Measurements from ENCODE around the gene EARS2.
"Not testable (repeated sequence)": the region's sequence is repeated elsewhere in the genome, so short reads cannot be mapped to it uniquely, and the experiment has no call there.

The EARS2 gene

DNA sequence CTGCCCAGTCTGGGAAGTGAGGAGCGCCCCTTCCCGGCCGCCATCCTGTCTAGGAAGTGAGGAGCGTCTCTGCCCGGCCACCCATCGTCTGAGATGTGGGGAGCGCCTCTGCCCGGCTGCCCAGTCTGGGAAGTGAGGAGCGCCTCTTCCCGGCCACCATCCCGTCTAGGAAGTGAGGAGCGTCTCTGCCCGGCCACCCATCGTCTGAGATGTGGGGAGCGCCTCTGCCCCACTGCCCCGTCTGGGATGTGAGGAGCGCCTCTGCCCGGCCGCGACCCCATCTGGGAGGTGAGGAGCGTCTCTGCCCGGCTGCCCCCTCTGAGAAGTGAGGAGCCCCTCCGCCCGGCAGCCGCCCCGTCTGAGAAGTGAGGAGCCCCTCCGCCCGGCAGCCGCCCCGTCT, 26.1 kb upstream of the EARS2 start:
- peaks cover 52 to 66% of the 10 kb centered on the region in 2 donors for H3K36me3 ChIP-seq (ENCODE audit: control insufficient read depth in 2 of 2, insufficient read depth in 2 of 2, low read length in 2 of 2)
- not testable (repeated sequence) for H3K27ac ChIP-seq (ENCODE audit: low read depth in 2 of 2, low read length in 2 of 2); H3K27me3 ChIP-seq (ENCODE audit: control insufficient read depth in 2 of 2, insufficient read depth in 2 of 2, low read length in 2 of 2); H3K4me1 ChIP-seq (ENCODE audit: control insufficient read depth in 2 of 2, insufficient read depth in 2 of 2, low read length in 2 of 2); H3K9ac ChIP-seq (ENCODE audit: low read depth in 1 of 2, low read length in 2 of 2); H3K4me3 ChIP-seq (ENCODE audit: low read length in 2 of 2); H3K9me3 ChIP-seq (ENCODE audit: control insufficient read depth in 2 of 2, low read length in 2 of 2)

DNA sequence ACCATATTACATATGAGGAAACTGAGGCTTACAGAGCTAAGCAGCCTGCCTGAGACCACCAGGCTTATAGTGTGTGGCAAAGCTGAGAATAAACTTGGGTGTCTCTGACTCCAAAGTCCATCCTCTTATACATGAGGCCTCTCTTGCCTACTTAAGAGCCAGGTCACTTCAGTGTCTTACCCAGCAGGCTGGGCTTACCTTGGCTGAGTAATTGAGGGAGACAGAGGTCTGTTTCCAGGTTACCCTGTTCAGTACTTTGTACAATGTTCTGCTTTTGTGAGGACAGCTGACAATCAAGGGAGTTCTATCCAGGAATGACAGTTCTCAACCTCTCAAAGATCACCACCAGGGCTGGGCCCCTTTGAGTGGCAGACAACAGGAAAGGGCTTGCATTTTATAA, 24.6 kb upstream of the EARS2 start:
- H3K9ac ChIP-seq (ENCODE audit: low read depth in 1 of 2, low read length in 2 of 2) = no peak overlapping the region
- no peaks in the 10 kb centered on the region for H3K9me3 ChIP-seq (ENCODE audit: control insufficient read depth in 2 of 2, low read length in 2 of 2)
- H3K27me3 ChIP-seq (ENCODE audit: control insufficient read depth in 2 of 2, insufficient read depth in 2 of 2, low read length in 2 of 2) = no peaks in the 10 kb centered on the region
- peaks cover 42 to 55% of the 10 kb centered on the region in 2 donors for H3K36me3 ChIP-seq (ENCODE audit: control insufficient read depth in 2 of 2, insufficient read depth in 2 of 2, low read length in 2 of 2)
- no peaks in the 10 kb centered on the region for H3K4me1 ChIP-seq (ENCODE audit: control insufficient read depth in 2 of 2, insufficient read depth in 2 of 2, low read length in 2 of 2)
- H3K27ac ChIP-seq (ENCODE audit: low read depth in 2 of 2, low read length in 2 of 2) = no peak overlapping the region
- H3K4me3 ChIP-seq (ENCODE audit: low read length in 2 of 2) = no peak overlapping the region

DNA sequence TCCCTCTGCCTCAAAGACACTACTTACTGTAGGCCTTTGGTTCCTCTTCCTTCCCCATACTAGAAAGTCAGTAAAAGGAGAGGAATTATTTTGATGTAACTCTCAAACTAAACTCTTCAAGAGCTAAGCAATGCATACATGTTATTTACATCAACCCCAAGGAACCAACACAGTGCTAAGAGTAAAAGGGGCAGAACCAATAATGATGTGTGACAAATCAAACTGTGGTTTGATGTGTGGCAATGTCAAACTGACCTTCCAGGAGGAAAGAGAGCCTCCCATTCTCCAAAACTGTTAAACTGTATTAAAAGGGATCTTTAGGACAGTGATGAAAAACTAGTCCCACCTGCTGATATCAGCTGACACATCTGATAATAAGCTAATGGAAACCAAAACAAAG, 23.2 kb upstream of the EARS2 start:
- Histone ChIP-seq H3K27ac (ENCODE audit: low read depth in 2 of 2, low read length in 2 of 2) (no peak overlapping the region), H3K4me3 (ENCODE audit: low read length in 2 of 2) (no peak overlapping the region), H3K9me3 (ENCODE audit: control insufficient read depth in 2 of 2, low read length in 2 of 2) (no peaks in the 10 kb centered on the region), H3K36me3 (ENCODE audit: control insufficient read depth in 2 of 2, insufficient read depth in 2 of 2, low read length in 2 of 2) (peaks cover 33 to 46% of the 10 kb centered on the region in 2 donors), H3K27me3 (ENCODE audit: control insufficient read depth in 2 of 2, insufficient read depth in 2 of 2, low read length in 2 of 2) (no peaks in the 10 kb centered on the region), H3K9ac (ENCODE audit: low read depth in 1 of 2, low read length in 2 of 2) (no peak overlapping the region), H3K4me1 (ENCODE audit: control insufficient read depth in 2 of 2, insufficient read depth in 2 of 2, low read length in 2 of 2) (no peaks in the 10 kb centered on the region)

DNA sequence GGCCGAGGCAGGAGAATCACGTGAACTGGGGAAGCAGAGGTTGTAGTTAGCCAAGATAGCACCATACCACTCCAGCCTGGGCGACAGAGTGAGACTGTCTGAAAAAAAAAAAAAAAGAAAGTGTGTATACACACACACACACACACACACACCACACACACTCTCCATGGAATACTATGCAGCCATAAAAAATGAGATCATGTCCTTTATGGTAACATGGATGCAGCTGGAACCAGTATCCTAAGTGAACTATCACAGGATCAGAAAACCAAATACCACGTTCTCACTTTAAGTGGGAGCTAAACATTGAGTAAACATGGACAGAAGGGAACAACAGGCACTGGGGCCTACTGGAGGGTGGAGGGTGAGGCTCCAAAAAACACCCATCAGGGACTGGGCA, 22.2 kb upstream of the EARS2 start:
- Histone ChIP-seq H3K9me3 (ENCODE audit: control insufficient read depth in 2 of 2, low read length in 2 of 2) (no peaks in the 10 kb centered on the region), H3K36me3 (ENCODE audit: control insufficient read depth in 2 of 2, insufficient read depth in 2 of 2, low read length in 2 of 2) (peaks cover 23 to 39% of the 10 kb centered on the region in 2 donors), H3K27me3 (ENCODE audit: control insufficient read depth in 2 of 2, insufficient read depth in 2 of 2, low read length in 2 of 2) (no peaks in the 10 kb centered on the region), H3K4me1 (ENCODE audit: control insufficient read depth in 2 of 2, insufficient read depth in 2 of 2, low read length in 2 of 2) (no peaks in the 10 kb centered on the region), H3K9ac (ENCODE audit: low read depth in 1 of 2, low read length in 2 of 2) (no peak overlapping the region), H3K4me3 (ENCODE audit: low read length in 2 of 2) (no peak overlapping the region), H3K27ac (ENCODE audit: low read depth in 2 of 2, low read length in 2 of 2) (no peak overlapping the region)

DNA sequence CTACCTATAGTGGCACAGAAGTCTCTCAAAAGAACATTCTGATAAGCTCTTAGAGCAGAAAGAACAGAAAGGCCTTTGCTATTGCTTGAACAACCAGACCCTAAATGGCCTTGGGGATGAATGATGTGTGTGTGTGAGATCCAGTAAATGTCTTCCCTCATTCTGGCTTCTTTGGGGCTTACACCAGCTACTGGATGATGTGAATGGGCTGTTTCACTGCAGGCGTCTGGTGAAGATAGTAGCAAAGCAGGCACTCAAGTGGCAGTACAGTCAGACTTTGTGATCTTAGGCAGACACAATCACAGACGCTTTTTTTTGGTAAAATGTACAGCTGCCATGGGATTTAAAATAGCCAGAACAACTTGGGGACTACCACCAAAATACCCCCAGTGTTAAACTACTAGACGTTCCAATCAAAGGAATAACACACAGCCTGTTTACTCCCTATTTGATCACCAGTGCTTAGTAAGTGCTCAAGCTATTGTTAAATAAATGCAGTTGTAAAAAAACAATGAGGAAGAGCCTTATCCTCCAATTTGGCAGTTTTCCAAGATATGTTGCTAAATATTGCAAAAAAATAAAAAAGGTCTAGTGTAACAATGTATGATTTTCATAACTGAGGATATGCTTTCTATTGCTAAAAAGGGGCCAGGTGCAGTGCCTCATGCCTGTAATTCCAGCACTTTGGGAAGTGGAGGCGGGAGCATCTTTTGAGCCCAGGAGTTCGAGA, 21.1 kb upstream of the EARS2 start:
- Histone ChIP-seq H3K27me3 (ENCODE audit: control insufficient read depth in 2 of 2, insufficient read depth in 2 of 2, low read length in 2 of 2) (no peaks in the 10 kb centered on the region), H3K27ac (ENCODE audit: low read depth in 2 of 2, low read length in 2 of 2) (no peak overlapping the region), H3K9me3 (ENCODE audit: control insufficient read depth in 2 of 2, low read length in 2 of 2) (no peaks in the 10 kb centered on the region), H3K9ac (ENCODE audit: low read depth in 1 of 2, low read length in 2 of 2) (no peak overlapping the region), H3K4me1 (ENCODE audit: control insufficient read depth in 2 of 2, insufficient read depth in 2 of 2, low read length in 2 of 2) (no peaks in the 10 kb centered on the region), H3K36me3 (ENCODE audit: control insufficient read depth in 2 of 2, insufficient read depth in 2 of 2, low read length in 2 of 2) (peaks cover 20 to 44% of the 10 kb centered on the region in 2 donors), H3K4me3 (ENCODE audit: low read length in 2 of 2) (no peak overlapping the region)

DNA sequence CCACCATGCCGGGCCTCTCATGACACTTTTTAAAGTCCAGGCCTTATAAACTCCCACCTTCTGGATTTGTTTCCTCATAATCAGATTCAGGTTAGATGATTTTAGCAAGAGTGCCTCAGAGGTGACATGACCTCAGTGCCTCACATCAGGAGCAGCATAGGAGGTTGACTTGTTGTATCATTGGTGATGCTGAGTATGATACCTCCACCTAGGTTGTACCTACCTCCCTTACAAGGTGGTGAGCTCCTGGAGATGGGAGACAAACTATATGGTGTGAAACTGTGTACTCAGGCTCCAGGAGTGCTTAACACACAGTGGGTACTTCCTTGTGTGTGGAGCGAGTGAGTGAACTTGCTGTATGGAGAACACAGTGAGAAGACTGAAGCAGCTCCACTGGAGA, 20.3 kb upstream of the EARS2 start:
- Histone ChIP-seq H3K27me3 (ENCODE audit: control insufficient read depth in 2 of 2, insufficient read depth in 2 of 2, low read length in 2 of 2) (no peaks in the 10 kb centered on the region), H3K4me1 (ENCODE audit: control insufficient read depth in 2 of 2, insufficient read depth in 2 of 2, low read length in 2 of 2) (no peaks in the 10 kb centered on the region), H3K9me3 (ENCODE audit: control insufficient read depth in 2 of 2, low read length in 2 of 2) (no peaks in the 10 kb centered on the region), H3K27ac (ENCODE audit: low read depth in 2 of 2, low read length in 2 of 2) (no peak overlapping the region), H3K4me3 (ENCODE audit: low read length in 2 of 2) (no peak overlapping the region), H3K36me3 (ENCODE audit: control insufficient read depth in 2 of 2, insufficient read depth in 2 of 2, low read length in 2 of 2) (peaks cover 23 to 48% of the 10 kb centered on the region in 2 donors), H3K9ac (ENCODE audit: low read depth in 1 of 2, low read length in 2 of 2) (no peak overlapping the region)

DNA sequence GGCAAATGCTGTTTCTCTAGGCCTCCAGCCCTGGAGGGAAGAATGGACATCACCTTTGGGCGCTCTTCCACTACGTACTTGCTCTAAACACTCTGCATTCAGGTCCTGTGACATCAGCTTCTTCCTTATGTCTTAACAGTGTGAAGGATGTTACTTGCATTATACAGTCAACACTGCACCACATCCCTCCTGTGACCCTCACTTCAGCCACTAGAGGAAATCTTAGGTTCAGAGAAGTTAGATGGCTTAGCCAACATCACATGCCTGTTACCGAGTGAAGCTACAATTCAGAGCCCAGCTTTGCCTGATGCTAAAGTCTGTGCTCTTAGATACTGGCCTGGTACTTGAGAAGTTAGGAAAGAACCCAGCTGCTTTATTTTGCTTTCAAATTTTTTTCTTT, 18.7 kb upstream of the EARS2 start:
- no peak overlapping the region for H3K27ac ChIP-seq (ENCODE audit: low read depth in 2 of 2, low read length in 2 of 2)
- H3K9ac ChIP-seq (ENCODE audit: low read depth in 1 of 2, low read length in 2 of 2) = no peak overlapping the region
- H3K36me3 ChIP-seq (ENCODE audit: control insufficient read depth in 2 of 2, insufficient read depth in 2 of 2, low read length in 2 of 2) = peaks cover 29 to 47% of the 10 kb centered on the region in 2 donors
- no peaks in the 10 kb centered on the region for H3K4me1 ChIP-seq (ENCODE audit: control insufficient read depth in 2 of 2, insufficient read depth in 2 of 2, low read length in 2 of 2)
- no peak overlapping the region for H3K4me3 ChIP-seq (ENCODE audit: low read length in 2 of 2)
- H3K27me3 ChIP-seq (ENCODE audit: control insufficient read depth in 2 of 2, insufficient read depth in 2 of 2, low read length in 2 of 2) = no peaks in the 10 kb centered on the region
- H3K9me3 ChIP-seq (ENCODE audit: control insufficient read depth in 2 of 2, low read length in 2 of 2) = no peaks in the 10 kb centered on the region

DNA sequence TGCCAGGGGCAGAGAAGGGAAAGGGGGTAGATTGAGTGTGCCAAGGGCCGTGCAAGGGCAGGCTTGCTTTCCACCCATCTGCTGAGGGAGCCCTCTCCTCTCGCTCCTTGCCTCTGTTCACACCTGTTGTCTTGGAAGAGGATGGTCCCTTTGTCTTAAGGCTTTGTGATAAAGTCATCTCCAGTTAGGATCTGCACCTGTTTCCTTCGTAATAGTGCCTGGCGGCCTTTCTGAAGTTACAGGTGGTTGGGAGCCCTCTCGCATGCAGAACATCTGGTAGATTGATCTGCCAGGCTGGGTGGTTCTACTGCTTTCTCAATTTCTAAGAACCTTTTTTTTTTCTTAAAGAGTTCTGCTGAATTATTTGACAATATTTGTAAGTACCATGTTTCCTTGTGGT, 16.7 kb upstream of the EARS2 start:
- Histone ChIP-seq H3K4me3 (ENCODE audit: low read length in 2 of 2) (no peak overlapping the region), H3K4me1 (ENCODE audit: control insufficient read depth in 2 of 2, insufficient read depth in 2 of 2, low read length in 2 of 2) (no peaks in the 10 kb centered on the region), H3K36me3 (ENCODE audit: control insufficient read depth in 2 of 2, insufficient read depth in 2 of 2, low read length in 2 of 2) (peaks cover 30 to 44% of the 10 kb centered on the region in 2 donors), H3K9me3 (ENCODE audit: control insufficient read depth in 2 of 2, low read length in 2 of 2) (no peaks in the 10 kb centered on the region), H3K27me3 (ENCODE audit: control insufficient read depth in 2 of 2, insufficient read depth in 2 of 2, low read length in 2 of 2) (no peaks in the 10 kb centered on the region), H3K27ac (ENCODE audit: low read depth in 2 of 2, low read length in 2 of 2) (no peak overlapping the region), H3K9ac (ENCODE audit: low read depth in 1 of 2, low read length in 2 of 2) (no peak overlapping the region)

DNA sequence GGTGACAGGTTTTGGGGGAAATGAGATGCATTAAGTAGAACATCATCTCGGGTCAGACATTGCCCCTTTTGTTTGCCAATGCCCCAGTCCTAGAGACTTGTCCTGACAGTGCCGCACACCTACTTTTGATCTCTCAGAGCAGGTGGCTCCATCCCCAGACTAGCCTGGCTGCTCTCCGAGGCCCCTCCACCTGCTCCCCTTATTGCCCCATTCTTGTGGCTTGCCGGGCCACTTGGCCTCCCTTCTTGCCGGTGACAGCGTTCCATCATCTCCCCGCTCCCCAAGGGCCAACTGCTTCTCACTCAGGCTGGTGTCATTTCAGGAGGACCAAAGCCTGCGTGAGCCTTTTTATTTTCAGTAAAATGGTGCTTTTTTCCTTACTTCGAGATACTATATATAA, 15.2 kb upstream of the EARS2 start:
- peaks cover 37 to 49% of the 10 kb centered on the region in 2 donors for H3K36me3 ChIP-seq (ENCODE audit: control insufficient read depth in 2 of 2, insufficient read depth in 2 of 2, low read length in 2 of 2)
- H3K9me3 ChIP-seq (ENCODE audit: control insufficient read depth in 2 of 2, low read length in 2 of 2) = no peaks in the 10 kb centered on the region
- H3K4me1 ChIP-seq (ENCODE audit: control insufficient read depth in 2 of 2, insufficient read depth in 2 of 2, low read length in 2 of 2) = no peaks in the 10 kb centered on the region
- H3K27ac ChIP-seq (ENCODE audit: low read depth in 2 of 2, low read length in 2 of 2) = no peak overlapping the region
- H3K9ac ChIP-seq (ENCODE audit: low read depth in 1 of 2, low read length in 2 of 2) = no peak overlapping the region
- H3K4me3 ChIP-seq (ENCODE audit: low read length in 2 of 2) = no peak overlapping the region
- H3K27me3 ChIP-seq (ENCODE audit: control insufficient read depth in 2 of 2, insufficient read depth in 2 of 2, low read length in 2 of 2) = no peaks in the 10 kb centered on the region

DNA sequence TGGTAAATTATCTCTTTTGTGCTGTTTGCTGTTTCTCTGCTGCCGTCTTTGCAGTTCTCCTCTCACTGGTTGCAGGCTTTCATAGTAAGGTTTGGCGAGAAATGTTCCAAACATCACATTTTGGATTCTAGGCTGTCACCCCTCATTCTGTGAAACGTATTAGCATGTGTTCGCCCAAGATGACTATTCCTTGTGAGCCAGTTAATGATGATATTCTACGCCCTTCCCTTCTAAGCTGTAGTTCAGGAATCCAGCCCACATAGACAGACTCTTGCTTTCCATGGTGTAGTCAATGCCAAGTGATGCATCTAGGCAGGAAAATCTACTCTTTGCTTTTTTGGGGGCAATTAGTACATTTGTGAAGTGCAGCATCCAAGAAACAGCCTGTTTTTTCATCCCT, 14.7 kb upstream of the EARS2 start:
- H3K36me3 ChIP-seq (ENCODE audit: control insufficient read depth in 2 of 2, insufficient read depth in 2 of 2, low read length in 2 of 2) = peaks cover 42 to 54% of the 10 kb centered on the region in 2 donors
- H3K4me3 ChIP-seq (ENCODE audit: low read length in 2 of 2) = no peak overlapping the region
- no peak overlapping the region for H3K27ac ChIP-seq (ENCODE audit: low read depth in 2 of 2, low read length in 2 of 2)
- no peaks in the 10 kb centered on the region for H3K4me1 ChIP-seq (ENCODE audit: control insufficient read depth in 2 of 2, insufficient read depth in 2 of 2, low read length in 2 of 2)
- H3K9me3 ChIP-seq (ENCODE audit: control insufficient read depth in 2 of 2, low read length in 2 of 2) = no peaks in the 10 kb centered on the region
- H3K9ac ChIP-seq (ENCODE audit: low read depth in 1 of 2, low read length in 2 of 2) = no peak overlapping the region
- H3K27me3 ChIP-seq (ENCODE audit: control insufficient read depth in 2 of 2, insufficient read depth in 2 of 2, low read length in 2 of 2) = no peaks in the 10 kb centered on the region
